Loucy (cell line): ENCODE data around the gene TCF7L2.

Experiments used
- EZH2phosphoT487 ChIP-seq: fragments of 200-600 bp; IDR thresholded peaks from 2 replicates; pipeline ENCODE4 v1.6.1; 2018; ENCODE audit warnings: antibody characterized with exemption, mild to moderate bottlenecking, moderate library complexity, borderline replicate concordance
- TF ChIP-seq, protein P1 (sequence below): fragments of 200-600 bp; sonication (generic); conservative IDR thresholded peaks from 2 replicates; pipeline ENCODE4 v1.5.1; 2014; ENCODE audit warnings: mild to moderate bottlenecking, antibody characterized with exemption, low read length

GRCh38 chr10:112904000-112904399 lies 46.0 kb upstream of the TCF7L2 start:
- TF ChIP-seq, protein P1, sequence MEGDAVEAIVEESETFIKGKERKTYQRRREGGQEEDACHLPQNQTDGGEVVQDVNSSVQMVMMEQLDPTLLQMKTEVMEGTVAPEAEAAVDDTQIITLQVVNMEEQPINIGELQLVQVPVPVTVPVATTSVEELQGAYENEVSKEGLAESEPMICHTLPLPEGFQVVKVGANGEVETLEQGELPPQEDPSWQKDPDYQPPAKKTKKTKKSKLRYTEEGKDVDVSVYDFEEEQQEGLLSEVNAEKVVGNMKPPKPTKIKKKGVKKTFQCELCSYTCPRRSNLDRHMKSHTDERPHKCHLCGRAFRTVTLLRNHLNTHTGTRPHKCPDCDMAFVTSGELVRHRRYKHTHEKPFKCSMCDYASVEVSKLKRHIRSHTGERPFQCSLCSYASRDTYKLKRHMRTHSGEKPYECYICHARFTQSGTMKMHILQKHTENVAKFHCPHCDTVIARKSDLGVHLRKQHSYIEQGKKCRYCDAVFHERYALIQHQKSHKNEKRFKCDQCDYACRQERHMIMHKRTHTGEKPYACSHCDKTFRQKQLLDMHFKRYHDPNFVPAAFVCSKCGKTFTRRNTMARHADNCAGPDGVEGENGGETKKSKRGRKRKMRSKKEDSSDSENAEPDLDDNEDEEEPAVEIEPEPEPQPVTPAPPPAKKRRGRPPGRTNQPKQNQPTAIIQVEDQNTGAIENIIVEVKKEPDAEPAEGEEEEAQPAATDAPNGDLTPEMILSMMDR: no peak
- no peak for TF ChIP-seq EZH2phosphoT487
